HCT116 (cell line): ENCODE results near the gene CCDC88C. TPM values are rescaled to one million over a fixed set of nuclear protein-coding genes. Genes with fewer than 3 reads are reported as not detected.

Experiments
- ATAC-seq: fragments of 200-7000 bp; cut with Tn5 transposase; 2 replicates; pipeline ENCODE4 v1.9.1; 2020; ENCODE audit warnings: mild to moderate bottlenecking, moderate library complexity
- BruUV-seq: library from RNA; stranded (reverse); fragments of 400-500 nt; replicated peaks from 2 replicates; lab custom pipeline; 2021; lab: Mats Ljungman, UMichigan
- CTCF ChIA-PET: fragments of 300-600 bp; sonication (Branson Sonifier 250); formaldehyde crosslinking; loops from one replicate; lab custom pipeline; 2021; ENCODE audit warnings: antibody characterized with exemption; lab: Charles Lee
- POLR2A ChIA-PET: fragments of 300-600, 350-600 bp; sonication (Branson Sonifier 250); formaldehyde crosslinking; loops from one replicate; lab custom pipeline; 2021; ENCODE audit warnings: antibody characterized with exemption; lab: Charles Lee
- RAD21 ChIA-PET, 2 experiments: fragments of 300-600 bp; sonication (Branson Sonifier 250); formaldehyde crosslinking; loops; one replicate each; lab custom pipeline; 2023; ENCODE audit warnings: low total read pairs in 2 of 2; ENCODE audit not compliant: uncharacterized antibody in 2 of 2, unreplicated experiment in 2 of 2, low non-redundant PET in 1 of 2; lab: Charles Lee
- DNase-seq: peaks from one replicate; pipeline ENCODE4 v3.0.0-alpha.2; 2010; ENCODE audit warnings: low read depth, low spot score
- H2AFZ ChIP-seq: fragments of 200-600 bp; shearing (Covaris generic), sonication (generic); 2 replicates; pipeline ENCODE4 v1.6.1; 2017; ENCODE audit warnings: low read depth, mixed run types, mixed read lengths, antibody characterized with exemption, low read length; ENCODE audit not compliant: poor library complexity, severe bottlenecking
- H3K27ac ChIP-seq: 2 replicates; pipeline ENCODE4 v1.5.1; 2012; ENCODE audit warnings: low read depth, low read length
- H3K27me3 ChIP-seq: fragments of 200-600 bp; sonication (generic); 2 replicates; pipeline ENCODE4 v1.6.1; 2016; ENCODE audit warnings: mixed run types, low read length, mixed read lengths; ENCODE audit not compliant: insufficient read depth
- H3K36me3 ChIP-seq, 2 experiments: fragments of 200-500 bp in 1 of 2; fragments of 200-600 bp in 1 of 2; sonication (Bioruptor generic) in 1 of 2; sonication (generic) in 1 of 2; 2 replicates each; pipeline versions ENCODE4 v1.5.1 to v1.6.1; 2014 to 2016; ENCODE audit warnings: low read length in 2 of 2, inconsistent platforms in 1 of 2, mixed read lengths in 1 of 2, mixed run types in 1 of 2; ENCODE audit not compliant: insufficient read depth in 2 of 2, control insufficient read depth in 1 of 2
- H3K4me1 ChIP-seq, 2 experiments: fragments of 200-600 bp in 1 of 2; sonication (generic) in 1 of 2; 2 replicates each; pipeline versions ENCODE4 v1.5.1 to v1.6.1; 2012 to 2017; ENCODE audit warnings: low read length in 2 of 2, inconsistent platforms in 1 of 2, mild to moderate bottlenecking in 1 of 2, mixed read lengths in 1 of 2, mixed run types in 1 of 2, moderate library complexity in 1 of 2; ENCODE audit not compliant: insufficient read depth in 2 of 2, control insufficient read depth in 1 of 2
- H3K4me2 ChIP-seq: fragments of 200-600 bp; sonication (generic); 2 replicates; pipeline ENCODE4 v1.6.1; 2017; ENCODE audit warnings: mixed run types, low read length, mixed read lengths
- H3K4me3 ChIP-seq, 2 experiments: fragments of 200-600 bp in 1 of 2; sonication (generic) in 1 of 2; replicated peaks in 1 of 2; 2 replicates each; pipeline ENCODE4 v1.5.1; 2011 to 2016; ENCODE audit warnings: low read length in 2 of 2, control low read depth in 1 of 2, low read depth in 1 of 2, mild to moderate bottlenecking in 1 of 2, mixed read lengths in 1 of 2, mixed run types in 1 of 2
- H3K79me2 ChIP-seq: fragments of 200-600 bp; sonication (generic); 2 replicates; pipeline ENCODE4 v1.6.1; 2017; ENCODE audit warnings: mild to moderate bottlenecking, mixed run types, low read length, moderate library complexity, mixed read lengths; ENCODE audit not compliant: insufficient read depth
- H3K9ac ChIP-seq: fragments of 200-600 bp; sonication (generic); 2 replicates; pipeline ENCODE4 v1.6.1; 2016; ENCODE audit warnings: low read length, mixed read lengths
- H3K9me2 ChIP-seq: fragments of 200-600 bp; sonication (generic), shearing (Covaris generic); 2 replicates; pipeline ENCODE4 v1.6.1; 2017; ENCODE audit warnings: mixed run types, mild to moderate bottlenecking, moderate library complexity; ENCODE audit not compliant: insufficient read depth
- H3K9me3 ChIP-seq, 2 experiments: fragments of 200-500 bp in 1 of 2; fragments of 200-600 bp in 1 of 2; sonication (Bioruptor generic) in 1 of 2; sonication (generic) in 1 of 2; 2 replicates each; pipeline ENCODE4 v1.6.1; 2014 to 2017; ENCODE audit warnings: low read length in 2 of 2, mixed read lengths in 2 of 2, inconsistent platforms in 1 of 2, low read depth in 1 of 2, mild to moderate bottlenecking in 1 of 2, mixed run types in 1 of 2, moderate library complexity in 1 of 2; ENCODE audit not compliant: control insufficient read depth in 1 of 2, insufficient read depth in 1 of 2
- H4K20me1 ChIP-seq: fragments of 200-600 bp; sonication (generic), shearing (Covaris generic); 2 replicates; pipeline ENCODE4 v1.6.1; 2017; ENCODE audit warnings: mixed run types, mild to moderate bottlenecking, moderate library complexity; ENCODE audit not compliant: insufficient read depth
- CBX3 ChIP-seq: IDR thresholded peaks from 2 replicates; pipeline ENCODE4 v1.6.1; 2012; ENCODE audit warnings: low read depth
- EGR1 ChIP-seq: IDR thresholded peaks from 2 replicates; pipeline ENCODE4 v1.6.1; 2012; ENCODE audit warnings: low read depth
- ELF1 ChIP-seq: IDR thresholded peaks from 2 replicates; pipeline ENCODE4 v1.6.1; 2012; ENCODE audit warnings: low read depth, borderline replicate concordance
- EZH2 ChIP-seq: fragments of 200-600 bp; sonication (generic); IDR thresholded peaks from 2 replicates; pipeline ENCODE4 v1.6.1; 2017; ENCODE audit warnings: antibody characterized with exemption, mixed run types
- EZH2phosphoT487 ChIP-seq: fragments of 200-600 bp; IDR thresholded peaks from 2 replicates; pipeline ENCODE4 v1.6.1; 2018; ENCODE audit warnings: antibody characterized with exemption, borderline replicate concordance
- POLR2AphosphoS5 ChIP-seq: IDR thresholded peaks from 2 replicates; pipeline ENCODE4 v1.6.1; 2011; ENCODE audit warnings: mild to moderate bottlenecking, low read depth, low read length, moderate library complexity
- SIN3A ChIP-seq: IDR thresholded peaks from 2 replicates; pipeline ENCODE4 v1.6.1; 2012; ENCODE audit warnings: low read depth
- SP1 ChIP-seq: IDR thresholded peaks from 2 replicates; pipeline ENCODE4 v1.6.1; 2012; ENCODE audit warnings: low read depth
- SRF ChIP-seq: IDR thresholded peaks from 2 replicates; pipeline ENCODE4 v1.6.1; 2012; ENCODE audit warnings: low read depth
- YY1 ChIP-seq: IDR thresholded peaks from 2 replicates; pipeline ENCODE4 v1.6.1; 2011; ENCODE audit warnings: low read length, low read depth, moderate library complexity, mild to moderate bottlenecking; ENCODE audit not compliant: insufficient replicate concordance; ENCODE audit errors: extremely low read depth
- ZFX ChIP-seq: fragments of 450-650 bp; IDR thresholded peaks from 2 replicates; pipeline ENCODE4 v1.6.1; 2017
- ZNF274 ChIP-seq: fragments of 200-500 bp; sonication (Bioruptor generic); IDR thresholded peaks from 2 replicates; pipeline ENCODE4 v1.6.1; 2014; ENCODE audit warnings: mild to moderate bottlenecking, low read depth, low read length, inconsistent platforms
- intact Hi-C: fragments of 100-400 bp; cut with micrococcal nuclease; formaldehyde crosslinking; loops from 2 replicates; pipeline ENCODE4 v1.10.0; 2022
- total RNA-seq: library from RNA; stranded (reverse); gene quantifications from one replicate; pipeline ENCODE4 v1.2.1, GENCODE V29; 2021; ENCODE audit not compliant: unreplicated experiment
- TF ChIP-seq, protein P1 (sequence below): IDR thresholded peaks from 2 replicates; pipeline ENCODE4 v1.6.1; 2012
- TF ChIP-seq, protein P2 (sequence below): IDR thresholded peaks from 2 replicates; pipeline ENCODE4 v1.6.1; 2011; ENCODE audit warnings: mild to moderate bottlenecking, low read length, moderate library complexity; ENCODE audit not compliant: insufficient replicate concordance; ENCODE audit errors: extremely low read depth
- TF ChIP-seq, protein P3 (sequence below), 3 experiments: fragments of 200-600 bp in 1 of 3; sonication (generic) in 1 of 3; IDR thresholded peaks in 2 of 3; conservative IDR thresholded peaks in 1 of 3; 2 replicates each; pipeline ENCODE4 v1.5.1; 2012 to 2017; ENCODE audit warnings: low read depth in 2 of 3, low read length in 2 of 3, antibody characterized with exemption in 1 of 3, borderline replicate concordance in 1 of 3, control low read depth in 1 of 3, mild to moderate bottlenecking in 1 of 3, mixed read lengths in 1 of 3, mixed run types in 1 of 3, moderate library complexity in 1 of 3; ENCODE audit not compliant: insufficient read depth in 1 of 3

The CCDC88C gene
- total RNA-seq, 1 experiment from 2014 or later, result 20.8 TPM

DNA sequence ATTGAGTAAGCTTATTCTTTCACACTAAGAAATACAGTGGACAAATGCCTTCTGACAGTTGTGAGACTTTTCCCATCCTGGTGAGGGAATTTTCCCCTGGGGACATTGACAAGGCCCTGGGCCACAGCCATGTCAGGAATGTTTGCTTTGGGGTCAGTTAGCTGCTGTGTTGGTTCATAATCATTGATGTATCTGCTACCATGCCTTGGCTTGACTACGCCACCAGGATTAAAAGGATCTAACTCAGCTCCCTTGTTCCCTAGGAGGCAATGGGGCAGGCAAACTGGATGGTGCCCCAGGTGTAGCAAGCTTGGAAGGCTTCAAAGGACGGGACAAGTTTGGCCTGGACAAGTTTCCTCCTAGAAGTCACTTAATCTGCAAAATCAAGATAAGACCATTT, 3.1 kb upstream of the CCDC88C start:
- Histone ChIP-seq H3K9ac (no peak overlapping the region), H3K4me3 (no peak overlapping the region), H2AFZ (no peak overlapping the region), H3K4me1 (peaks cover 11 to 29% of the 10 kb centered on the region in 2 experiments), H3K9me2 (no peaks in the 10 kb centered on the region), H3K27me3 (no peaks in the 10 kb centered on the region), H3K27ac (no peak overlapping the region), H3K36me3 (no peaks in the 10 kb centered on the region), H3K9me3 (no peaks in the 10 kb centered on the region), H4K20me1 (no peaks in the 10 kb centered on the region), H3K4me2 (no peak overlapping the region), H3K79me2 (peaks cover 10% of the 10 kb centered on the region; the same call in 1 of the 2 replicates)
- TF ChIP-seq, protein P1, sequence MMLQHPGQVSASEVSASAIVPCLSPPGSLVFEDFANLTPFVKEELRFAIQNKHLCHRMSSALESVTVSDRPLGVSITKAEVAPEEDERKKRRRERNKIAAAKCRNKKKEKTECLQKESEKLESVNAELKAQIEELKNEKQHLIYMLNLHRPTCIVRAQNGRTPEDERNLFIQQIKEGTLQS, result no peak
- TF ChIP-seq EZH2 (no peak), SP1 (no peak), POLR2AphosphoS5 (no peak), ELF1 (no peak), SRF (no peak)
- ChIA-PET CTCF (interaction anchor here (1.2 kb wide), 1 partner anchor 96 kb away, joined by 4 read pairs; no protein-coding TSS in a partner anchor), POLR2A (no interaction called here), RAD21 (interaction anchor here in 1 of 2 experiments (1.0 kb wide), 1 partner anchor 97 kb away, joined by 3 read pairs; no protein-coding TSS in a partner anchor)
- BruUV-seq, result no TSS peak
- no peak for ATAC-seq
- intact Hi-C loops, result no loop called here
- no peak for DNase-seq

DNA sequence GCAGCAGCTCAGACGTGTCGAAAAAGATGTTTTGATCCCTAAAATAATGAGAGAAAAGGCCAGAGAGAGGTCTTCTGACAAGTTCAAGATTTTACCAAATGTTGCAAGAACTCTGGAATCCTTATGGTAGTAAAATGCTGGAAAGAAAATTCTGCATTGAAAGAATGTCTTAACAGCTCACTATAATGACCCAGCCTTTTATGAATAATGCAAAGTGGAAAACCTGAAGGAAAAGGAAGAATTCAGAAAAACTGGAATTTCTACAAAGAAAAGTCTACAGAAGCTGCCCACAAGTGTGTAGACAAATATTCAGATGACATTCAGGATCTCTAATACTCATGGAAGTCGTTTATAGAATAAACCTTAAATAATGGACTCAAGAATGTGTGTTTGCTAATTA, 1.8 kb upstream of the CCDC88C start:
- intact Hi-C loops, result loop anchor here (1.0 to 5.0 kb wide), 2 partner anchors 96 to 493 kb away; no protein-coding TSS in a partner anchor

More for the DNA sequence above, 1.8 kb upstream of the CCDC88C start:
- Histone ChIP-seq H2AFZ (peak overlapping the region; percentile 37), H3K4me1 (peaks cover 11 to 29% of the 10 kb centered on the region in 2 experiments), H3K27ac (no peak overlapping the region), H3K79me2 (peaks cover 10% of the 10 kb centered on the region; the same call in 1 of the 2 replicates), H3K27me3 (no peaks in the 10 kb centered on the region), H3K9me2 (no peaks in the 10 kb centered on the region), H3K9me3 (no peaks in the 10 kb centered on the region), H3K4me2 (no peak overlapping the region), H3K36me3 (no peaks in the 10 kb centered on the region), H4K20me1 (no peaks in the 10 kb centered on the region), H3K4me3 (no peak overlapping the region), H3K9ac (no peak overlapping the region)
- ChIA-PET CTCF (no interaction called here), POLR2A (no interaction called here), RAD21 (no interaction called here)
- ATAC-seq (no peak), DNase-seq (no peak)
- no peak for TF ChIP-seq POLR2AphosphoS5
- TF ChIP-seq YY1, result no peak
- no peak for TF ChIP-seq EGR1
- no peak for TF ChIP-seq ZNF274
- no peak for TF ChIP-seq EZH2
- TF ChIP-seq CBX3, result no peak
- TF ChIP-seq SIN3A, result no peak
- no peak for TF ChIP-seq ZFX
- TF ChIP-seq, protein P1, result no peak
- TF ChIP-seq, protein P2, sequence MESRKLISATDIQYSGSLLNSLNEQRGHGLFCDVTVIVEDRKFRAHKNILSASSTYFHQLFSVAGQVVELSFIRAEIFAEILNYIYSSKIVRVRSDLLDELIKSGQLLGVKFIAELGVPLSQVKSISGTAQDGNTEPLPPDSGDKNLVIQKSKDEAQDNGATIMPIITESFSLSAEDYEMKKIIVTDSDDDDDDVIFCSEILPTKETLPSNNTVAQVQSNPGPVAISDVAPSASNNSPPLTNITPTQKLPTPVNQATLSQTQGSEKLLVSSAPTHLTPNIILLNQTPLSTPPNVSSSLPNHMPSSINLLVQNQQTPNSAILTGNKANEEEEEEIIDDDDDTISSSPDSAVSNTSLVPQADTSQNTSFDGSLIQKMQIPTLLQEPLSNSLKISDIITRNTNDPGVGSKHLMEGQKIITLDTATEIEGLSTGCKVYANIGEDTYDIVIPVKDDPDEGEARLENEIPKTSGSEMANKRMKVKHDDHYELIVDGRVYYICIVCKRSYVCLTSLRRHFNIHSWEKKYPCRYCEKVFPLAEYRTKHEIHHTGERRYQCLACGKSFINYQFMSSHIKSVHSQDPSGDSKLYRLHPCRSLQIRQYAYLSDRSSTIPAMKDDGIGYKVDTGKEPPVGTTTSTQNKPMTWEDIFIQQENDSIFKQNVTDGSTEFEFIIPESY, result no peak
- TF ChIP-seq, protein P3, sequence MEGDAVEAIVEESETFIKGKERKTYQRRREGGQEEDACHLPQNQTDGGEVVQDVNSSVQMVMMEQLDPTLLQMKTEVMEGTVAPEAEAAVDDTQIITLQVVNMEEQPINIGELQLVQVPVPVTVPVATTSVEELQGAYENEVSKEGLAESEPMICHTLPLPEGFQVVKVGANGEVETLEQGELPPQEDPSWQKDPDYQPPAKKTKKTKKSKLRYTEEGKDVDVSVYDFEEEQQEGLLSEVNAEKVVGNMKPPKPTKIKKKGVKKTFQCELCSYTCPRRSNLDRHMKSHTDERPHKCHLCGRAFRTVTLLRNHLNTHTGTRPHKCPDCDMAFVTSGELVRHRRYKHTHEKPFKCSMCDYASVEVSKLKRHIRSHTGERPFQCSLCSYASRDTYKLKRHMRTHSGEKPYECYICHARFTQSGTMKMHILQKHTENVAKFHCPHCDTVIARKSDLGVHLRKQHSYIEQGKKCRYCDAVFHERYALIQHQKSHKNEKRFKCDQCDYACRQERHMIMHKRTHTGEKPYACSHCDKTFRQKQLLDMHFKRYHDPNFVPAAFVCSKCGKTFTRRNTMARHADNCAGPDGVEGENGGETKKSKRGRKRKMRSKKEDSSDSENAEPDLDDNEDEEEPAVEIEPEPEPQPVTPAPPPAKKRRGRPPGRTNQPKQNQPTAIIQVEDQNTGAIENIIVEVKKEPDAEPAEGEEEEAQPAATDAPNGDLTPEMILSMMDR (IDR thresholded peaks at IDR 0.05 in 2 of 3, conservative IDR thresholded peaks at IDR 0.05 in 1 of 3; ENCODE audit: borderline replicate concordance in 1 of 3, insufficient read depth in 1 of 3, low read depth in 2 of 3, low read length in 2 of 3), result no peak
- no peak for TF ChIP-seq EZH2phosphoT487
- no TSS peak for BruUV-seq
